VCaP (cell line): ENCODE results near the gene DEFB129.
"Not testable (repeated sequence)": the region's sequence is repeated elsewhere in the genome, so short reads cannot be mapped to it uniquely, and the experiment has no call there.

Source experiments
- H3K27ac ChIP-seq: fragments of 450-650 bp; 2 replicates; pipeline ENCODE4 v1.5.1; 2017
- TF ChIP-seq, protein P1 (sequence below): fragments of 450-650 bp; conservative IDR thresholded peaks from 2 replicates; pipeline ENCODE4 v1.5.1; 2017; ENCODE audit warnings: mild to moderate bottlenecking, moderate library complexity

Gene DEFB129, protein sequence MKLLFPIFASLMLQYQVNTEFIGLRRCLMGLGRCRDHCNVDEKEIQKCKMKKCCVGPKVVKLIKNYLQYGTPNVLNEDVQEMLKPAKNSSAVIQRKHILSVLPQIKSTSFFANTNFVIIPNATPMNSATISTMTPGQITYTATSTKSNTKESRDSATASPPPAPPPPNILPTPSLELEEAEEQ

DNA sequence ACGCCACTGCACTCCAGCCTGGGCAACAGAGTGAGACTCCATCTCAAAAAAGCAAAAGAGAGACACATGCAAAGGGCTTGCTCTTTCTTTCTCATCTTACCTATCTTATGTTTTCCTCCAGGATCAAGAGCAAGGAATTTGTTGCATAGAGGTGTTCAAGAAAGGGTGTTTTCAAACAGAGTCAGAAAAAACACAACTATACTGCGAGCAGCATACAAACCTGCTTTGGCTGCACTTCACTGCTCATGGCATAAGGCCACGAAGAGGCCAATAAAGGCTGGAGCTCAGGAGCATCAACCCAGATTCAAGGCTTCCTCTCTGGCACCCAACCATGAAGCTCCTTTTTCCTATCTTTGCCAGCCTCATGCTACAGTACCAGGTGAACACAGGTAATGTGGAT lies at the start of gene DEFB129:
Gene DEFB129, plus strand, starts transcription at position 301 of the 400 bp plus-strand sequence. Its CDS starts 31 bp downstream, at position 332.
- TF ChIP-seq, protein P1, sequence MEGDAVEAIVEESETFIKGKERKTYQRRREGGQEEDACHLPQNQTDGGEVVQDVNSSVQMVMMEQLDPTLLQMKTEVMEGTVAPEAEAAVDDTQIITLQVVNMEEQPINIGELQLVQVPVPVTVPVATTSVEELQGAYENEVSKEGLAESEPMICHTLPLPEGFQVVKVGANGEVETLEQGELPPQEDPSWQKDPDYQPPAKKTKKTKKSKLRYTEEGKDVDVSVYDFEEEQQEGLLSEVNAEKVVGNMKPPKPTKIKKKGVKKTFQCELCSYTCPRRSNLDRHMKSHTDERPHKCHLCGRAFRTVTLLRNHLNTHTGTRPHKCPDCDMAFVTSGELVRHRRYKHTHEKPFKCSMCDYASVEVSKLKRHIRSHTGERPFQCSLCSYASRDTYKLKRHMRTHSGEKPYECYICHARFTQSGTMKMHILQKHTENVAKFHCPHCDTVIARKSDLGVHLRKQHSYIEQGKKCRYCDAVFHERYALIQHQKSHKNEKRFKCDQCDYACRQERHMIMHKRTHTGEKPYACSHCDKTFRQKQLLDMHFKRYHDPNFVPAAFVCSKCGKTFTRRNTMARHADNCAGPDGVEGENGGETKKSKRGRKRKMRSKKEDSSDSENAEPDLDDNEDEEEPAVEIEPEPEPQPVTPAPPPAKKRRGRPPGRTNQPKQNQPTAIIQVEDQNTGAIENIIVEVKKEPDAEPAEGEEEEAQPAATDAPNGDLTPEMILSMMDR: no peak
- H3K27ac ChIP-seq: peak within 1 kb of the TSS; percentile 40

DNA sequence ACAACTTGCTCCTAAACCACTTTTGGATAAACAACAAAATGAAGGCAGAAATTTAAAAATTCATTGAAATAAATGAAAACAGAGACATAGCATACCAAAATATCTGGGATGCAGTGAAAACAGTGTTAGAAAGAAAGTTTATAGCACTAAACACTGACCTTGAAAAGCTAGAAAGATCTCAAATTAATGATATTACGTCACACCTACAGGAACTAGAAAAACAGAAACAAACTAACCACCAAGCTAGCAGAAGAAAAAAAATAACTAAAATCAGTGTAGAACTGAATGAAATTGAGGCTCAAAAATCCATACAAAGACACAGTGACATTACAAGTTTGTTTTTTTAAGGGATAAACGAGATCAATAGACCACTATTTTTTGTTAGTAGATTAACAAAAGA lies 42.8 kb upstream of the DEFB129 start:
- no peak overlapping the region for H3K27ac ChIP-seq
- TF ChIP-seq, protein P1: no peak

DNA sequence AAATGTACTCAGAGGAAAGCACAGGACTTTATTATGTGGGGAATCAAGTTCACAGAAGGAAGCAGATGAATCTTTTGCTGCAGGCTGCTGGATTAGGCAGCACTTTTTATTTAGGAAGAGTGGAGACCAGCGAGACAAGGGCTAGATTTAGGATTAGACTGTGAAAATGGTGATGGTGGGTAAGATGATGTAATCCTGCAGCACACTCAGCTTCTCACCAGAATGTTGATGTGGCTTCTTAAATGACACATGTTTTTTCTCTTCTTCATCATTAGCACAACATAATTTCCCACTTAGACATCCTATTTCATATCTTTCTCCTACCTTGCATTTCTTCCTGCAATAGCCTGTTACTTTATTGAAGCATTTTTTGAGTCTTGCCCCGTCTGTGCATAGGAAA lies 39.3 kb upstream of the DEFB129 start:
- no peak overlapping the region for H3K27ac ChIP-seq
- TF ChIP-seq, protein P1: no peak

DNA sequence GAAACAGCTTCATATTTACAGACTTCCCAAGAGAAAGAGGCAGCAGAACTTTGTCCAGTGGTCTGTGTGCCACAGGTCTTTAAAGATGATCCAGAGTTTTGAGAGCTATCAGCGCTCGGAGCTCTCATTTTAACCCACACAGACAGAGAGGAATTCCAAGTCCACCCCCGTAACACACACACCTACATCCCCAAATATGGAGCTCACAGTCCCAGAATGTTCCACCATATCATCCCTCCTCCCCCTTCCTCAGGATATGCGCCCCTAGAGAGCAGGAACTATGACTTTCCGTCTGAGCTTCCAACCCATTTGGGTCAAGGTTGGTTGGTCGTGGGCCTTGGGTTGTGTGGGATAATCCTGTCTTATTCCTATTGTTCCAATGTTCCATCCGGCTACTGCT lies 37.4 kb upstream of the DEFB129 start, which contains the start of gene DEFB128:
Gene DEFB128, minus strand, starts transcription at position 101 of the 400 bp plus-strand sequence. Its CDS starts 88 bp downstream, at position 13.
- H3K27ac ChIP-seq: no peak within 1 kb of the TSS
- TF ChIP-seq, protein P1: no peak

DNA sequence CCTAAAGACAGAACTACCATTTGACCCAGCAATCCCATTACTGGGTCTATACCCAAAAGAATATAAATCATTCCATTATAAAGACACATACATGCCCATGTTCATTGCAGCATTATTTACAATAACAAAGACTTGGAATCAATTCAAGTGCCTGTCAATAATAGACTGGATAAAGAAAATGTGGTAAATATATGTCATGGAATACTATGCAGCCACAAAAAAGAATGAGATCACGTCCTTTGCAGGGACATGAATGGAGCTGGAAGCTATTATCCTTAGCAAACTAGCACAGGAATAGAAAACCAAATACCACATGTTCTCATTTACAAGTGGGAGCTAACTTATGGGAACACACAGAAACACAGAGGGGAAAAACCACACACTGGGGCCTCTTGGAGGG lies 28.8 kb upstream of the DEFB129 start:
- no peak overlapping the region for H3K27ac ChIP-seq
- TF ChIP-seq, protein P1: no peak

DNA sequence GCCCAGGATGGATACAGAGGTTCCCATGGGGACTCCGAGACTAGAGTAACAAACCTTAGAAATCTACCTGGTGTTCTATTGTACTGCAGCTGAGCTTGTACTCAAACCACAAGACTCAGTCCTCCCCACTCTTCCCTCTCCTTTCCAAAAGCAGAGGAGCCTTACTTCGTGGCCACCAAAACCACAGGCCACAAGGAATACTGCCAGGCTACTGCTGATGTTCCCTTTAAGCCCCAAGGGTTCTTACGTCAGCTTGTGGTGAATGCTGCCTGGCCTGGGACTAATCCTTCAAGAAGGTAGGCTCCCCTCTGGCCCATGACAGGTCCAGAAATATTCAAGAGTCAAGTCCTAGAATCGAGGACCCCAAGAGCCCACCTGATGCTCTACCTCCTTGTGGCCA lies 27.1 kb upstream of the DEFB129 start:
- H3K27ac ChIP-seq: no peak overlapping the region
- TF ChIP-seq, protein P1: no peak

DNA sequence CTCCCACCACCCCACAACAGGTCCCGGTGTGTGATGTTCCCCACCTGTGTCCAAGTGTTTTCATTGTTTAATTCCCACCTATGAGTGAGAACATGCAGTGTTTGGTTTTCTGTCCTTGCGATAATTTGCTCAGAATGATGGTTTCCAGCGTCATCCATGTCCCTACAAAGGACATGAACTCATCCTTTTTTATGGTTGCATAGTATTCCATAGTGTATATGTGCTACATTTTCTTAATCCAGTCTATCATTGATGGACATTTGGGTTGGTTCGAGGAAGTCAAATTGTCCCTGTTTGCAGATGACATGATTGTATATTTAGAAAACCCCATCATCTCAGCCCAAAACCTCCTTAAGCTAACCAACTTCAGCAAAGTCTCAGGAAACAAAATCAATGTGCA lies 23.4 kb upstream of the DEFB129 start:
- H3K27ac ChIP-seq: not testable (repeated sequence)

DNA sequence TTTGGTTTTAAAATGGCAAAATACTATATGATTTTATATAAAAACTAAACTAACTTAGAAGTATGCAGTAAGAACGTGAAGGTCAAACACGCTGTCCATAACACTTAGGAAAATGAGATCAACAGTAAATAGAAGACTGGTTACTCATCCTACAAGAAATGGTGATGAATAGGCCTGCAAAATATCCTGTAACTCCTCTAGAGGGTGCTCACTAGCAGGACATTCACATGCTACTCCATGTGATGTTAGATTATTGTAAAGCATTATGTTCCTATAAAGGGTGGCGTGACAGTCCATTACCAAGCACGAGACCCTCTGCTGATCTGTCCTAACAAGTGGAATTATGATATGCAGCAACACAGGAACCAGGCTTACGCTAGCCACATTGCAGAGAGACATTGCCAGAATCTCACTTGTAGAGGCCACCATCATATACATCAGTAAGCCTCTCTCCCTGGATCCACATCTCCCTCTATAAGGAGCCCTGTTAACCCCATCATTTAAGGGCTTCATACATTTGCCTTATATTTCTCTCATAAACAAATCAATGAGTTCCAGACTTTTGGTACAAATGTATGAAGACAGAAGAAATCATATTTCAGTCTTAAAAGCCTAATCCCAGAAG lies 18.0 kb upstream of the DEFB129 start:
- TF ChIP-seq, protein P1: peak; percentile 69

More for the DNA sequence above, 18.0 kb upstream of the DEFB129 start:
- no peak overlapping the region for H3K27ac ChIP-seq
